IPS-20b (cell line): ENCODE results near the gene DMBX1.

Experiments
- H3K27ac ChIP-seq: one replicate; pipeline ENCODE4 v1.5.1; 2013; ENCODE audit warnings: low read length
- H3K27me3 ChIP-seq: 2 replicates; pipeline ENCODE4 v1.6.1; 2013; ENCODE audit warnings: mild to moderate bottlenecking, low read length, inconsistent platforms; ENCODE audit not compliant: insufficient read depth
- H3K36me3 ChIP-seq: 2 replicates; pipeline ENCODE4 v1.6.1; 2013; ENCODE audit warnings: low read depth, mild to moderate bottlenecking, inconsistent platforms, low read length, moderate library complexity; ENCODE audit not compliant: insufficient read depth
- H3K4me1 ChIP-seq: 2 replicates; pipeline ENCODE4 v1.6.1; 2013; ENCODE audit warnings: mild to moderate bottlenecking, control low read depth, inconsistent platforms, low read length, moderate library complexity; ENCODE audit not compliant: insufficient read depth
- H3K4me3 ChIP-seq: 2 replicates; pipeline ENCODE4 v1.5.1; 2013; ENCODE audit warnings: mild to moderate bottlenecking, low read length, inconsistent platforms
- H3K9ac ChIP-seq: 2 replicates; pipeline ENCODE4 v1.6.1; 2013; ENCODE audit warnings: low read depth, mild to moderate bottlenecking, inconsistent platforms, low read length, moderate library complexity
- H3K9me3 ChIP-seq: 2 replicates; pipeline ENCODE4 v1.6.1; 2013; ENCODE audit warnings: mild to moderate bottlenecking, low read depth, low read length, inconsistent platforms; ENCODE audit not compliant: insufficient read depth

The DMBX1 gene

GRCh38 chr1:46488343-46489168, 1.1 kb upstream of the DMBX1 start:
- Histone ChIP-seq H3K4me1 (peaks cover 16% of the 10 kb centered on the region), H3K4me3 (peak overlapping the region; percentile 61), H3K9ac (no peak overlapping the region), H3K36me3 (no peaks in the 10 kb centered on the region), H3K27me3 (peaks cover 100% of the 10 kb centered on the region), H3K27ac (no peak overlapping the region), H3K9me3 (peaks cover 4% of the 10 kb centered on the region; the same call in 1 of the 2 replicates)

- Histone ChIP-seq H3K4me3 (peak overlapping the region; percentile 61), H3K4me1 (peaks cover 16% of the 10 kb centered on the region)
These were observed 433 bp upstream of the DMBX1 start for GRCh38 chr1:46489169-46489637.

GRCh38 chr1:46490406-46490655, 695 bp downstream of the DMBX1 start:
- Histone ChIP-seq H3K4me1 (peaks cover 12% of the 10 kb centered on the region), H3K36me3 (no peaks in the 10 kb centered on the region), H3K27ac (no peak overlapping the region), H3K9me3 (peaks cover 4% of the 10 kb centered on the region; the same call in 1 of the 2 replicates), H3K9ac (no peak overlapping the region), H3K4me3 (peak overlapping the region; percentile 66; the same call in 1 of the 2 replicates), H3K27me3 (peaks cover 100% of the 10 kb centered on the region)

More at GRCh38 chr1:46489169-46489637, 433 bp upstream of the DMBX1 start:
- peaks cover 100% of the 10 kb centered on the region for H3K27me3 ChIP-seq
- H3K9ac ChIP-seq: no peak overlapping the region
- H3K27ac ChIP-seq: no peak overlapping the region
- H3K9me3 ChIP-seq: peaks cover 4% of the 10 kb centered on the region; the same call in 1 of the 2 replicates
- H3K36me3 ChIP-seq: no peaks in the 10 kb centered on the region

- Histone ChIP-seq H3K27ac (no peak overlapping the region), H3K27me3 (peaks cover 100% of the 10 kb centered on the region), H3K36me3 (no peaks in the 10 kb centered on the region), H3K9ac (no peak overlapping the region), H3K4me3 (peak overlapping the region; percentile 66; the same call in 1 of the 2 replicates), H3K4me1 (peaks cover 12% of the 10 kb centered on the region), H3K9me3 (peaks cover 4% of the 10 kb centered on the region; the same call in 1 of the 2 replicates)
These were observed 1.2 kb downstream of the DMBX1 start for GRCh38 chr1:46490656-46491442.

- H3K9me3 ChIP-seq: peaks cover 4% of the 10 kb centered on the region; the same call in 1 of the 2 replicates
- no peak overlapping the region for H3K9ac ChIP-seq
- no peak overlapping the region for H3K4me3 ChIP-seq
- no peak overlapping the region for H3K27ac ChIP-seq
- no peaks in the 10 kb centered on the region for H3K36me3 ChIP-seq
- H3K27me3 ChIP-seq: peaks cover 100% of the 10 kb centered on the region
- peaks cover 12% of the 10 kb centered on the region for H3K4me1 ChIP-seq
These were observed 2.0 kb downstream of the DMBX1 start for GRCh38 chr1:46491443-46492268.

GRCh38 chr1:46492269-46492853, 2.7 kb downstream of the DMBX1 start:
- Histone ChIP-seq H3K4me1 (peaks cover 12% of the 10 kb centered on the region), H3K27ac (no peak overlapping the region), H3K4me3 (peak overlapping the region; percentile 36), H3K27me3 (peaks cover 100% of the 10 kb centered on the region), H3K9me3 (peaks cover 4% of the 10 kb centered on the region; the same call in 1 of the 2 replicates), H3K36me3 (no peaks in the 10 kb centered on the region), H3K9ac (no peak overlapping the region)

GRCh38 chr1:46492871-46493270, 3.2 kb downstream of the DMBX1 start:
- Histone ChIP-seq H3K27ac (no peak overlapping the region), H3K27me3 (peaks cover 100% of the 10 kb centered on the region), H3K4me3 (peak overlapping the region; percentile 36), H3K36me3 (no peaks in the 10 kb centered on the region), H3K9ac (no peak overlapping the region), H3K9me3 (peaks cover 4% of the 10 kb centered on the region; the same call in 1 of the 2 replicates), H3K4me1 (peaks cover 12% of the 10 kb centered on the region)

GRCh38 chr1:46493316-46494032, 3.8 kb downstream of the DMBX1 start:
- Histone ChIP-seq H3K36me3 (no peaks in the 10 kb centered on the region), H3K27me3 (peaks cover 100% of the 10 kb centered on the region), H3K4me1 (peaks cover 10% of the 10 kb centered on the region), H3K9ac (no peak overlapping the region), H3K27ac (no peak overlapping the region), H3K4me3 (no peak overlapping the region), H3K9me3 (peaks cover 4% of the 10 kb centered on the region; the same call in 1 of the 2 replicates)

GRCh38 chr1:46494910-46495309, 5.3 kb downstream of the DMBX1 start:
- Histone ChIP-seq H3K9ac (no peak overlapping the region), H3K27ac (no peak overlapping the region), H3K36me3 (no peaks in the 10 kb centered on the region), H3K4me3 (no peak overlapping the region), H3K4me1 (peaks cover 8% of the 10 kb centered on the region), H3K9me3 (peaks cover 4% of the 10 kb centered on the region; the same call in 1 of the 2 replicates), H3K27me3 (peaks cover 100% of the 10 kb centered on the region)

GRCh38 chr1:46495778-46496177, 6.1 kb downstream of the DMBX1 start:
- Histone ChIP-seq H3K9me3 (peaks cover 4% of the 10 kb centered on the region; the same call in 1 of the 2 replicates), H3K36me3 (no peaks in the 10 kb centered on the region), H3K4me3 (no peak overlapping the region), H3K4me1 (peaks cover 11% of the 10 kb centered on the region), H3K27ac (no peak overlapping the region), H3K27me3 (peaks cover 96% of the 10 kb centered on the region), H3K9ac (no peak overlapping the region)
